BLaER1 (cell line): ENCODE results near the gene FIGNL1.

Experiments used
- H3K27ac ChIP-seq: shearing (Covaris generic); formaldehyde crosslinking; 2 replicates; pipeline ENCODE4 v1.8.1; 2022
- H3K27me3 ChIP-seq: shearing (Covaris generic); formaldehyde crosslinking; 2 replicates; pipeline ENCODE4 v1.8.1; 2022
- H3K36me3 ChIP-seq: shearing (Covaris generic); formaldehyde crosslinking; 2 replicates; pipeline ENCODE4 v1.8.1; 2022
- H3K4me1 ChIP-seq: shearing (Covaris generic); formaldehyde crosslinking; 2 replicates; pipeline ENCODE4 v1.8.1; 2022
- H3K4me2 ChIP-seq: shearing (Covaris generic); formaldehyde crosslinking; 2 replicates; pipeline ENCODE4 v1.8.1; 2022
- H3K4me3 ChIP-seq: shearing (Covaris generic); formaldehyde crosslinking; 2 replicates; pipeline ENCODE4 v1.8.1; 2022
- H3K9ac ChIP-seq: shearing (Covaris generic); formaldehyde crosslinking; 2 replicates; pipeline ENCODE4 v1.8.1; 2022
- H3K9me3 ChIP-seq: shearing (Covaris generic); formaldehyde crosslinking; 2 replicates; pipeline ENCODE4 v1.8.1; 2022
- H4K20me1 ChIP-seq: shearing (Covaris generic); formaldehyde crosslinking; 2 replicates; pipeline ENCODE4 v1.8.1; 2022
- Cebpa-rat ChIP-seq: shearing (Covaris generic); IDR thresholded peaks from 2 replicates; pipeline ENCODE4 v1.8.1; 2022

The FIGNL1 gene

DNA sequence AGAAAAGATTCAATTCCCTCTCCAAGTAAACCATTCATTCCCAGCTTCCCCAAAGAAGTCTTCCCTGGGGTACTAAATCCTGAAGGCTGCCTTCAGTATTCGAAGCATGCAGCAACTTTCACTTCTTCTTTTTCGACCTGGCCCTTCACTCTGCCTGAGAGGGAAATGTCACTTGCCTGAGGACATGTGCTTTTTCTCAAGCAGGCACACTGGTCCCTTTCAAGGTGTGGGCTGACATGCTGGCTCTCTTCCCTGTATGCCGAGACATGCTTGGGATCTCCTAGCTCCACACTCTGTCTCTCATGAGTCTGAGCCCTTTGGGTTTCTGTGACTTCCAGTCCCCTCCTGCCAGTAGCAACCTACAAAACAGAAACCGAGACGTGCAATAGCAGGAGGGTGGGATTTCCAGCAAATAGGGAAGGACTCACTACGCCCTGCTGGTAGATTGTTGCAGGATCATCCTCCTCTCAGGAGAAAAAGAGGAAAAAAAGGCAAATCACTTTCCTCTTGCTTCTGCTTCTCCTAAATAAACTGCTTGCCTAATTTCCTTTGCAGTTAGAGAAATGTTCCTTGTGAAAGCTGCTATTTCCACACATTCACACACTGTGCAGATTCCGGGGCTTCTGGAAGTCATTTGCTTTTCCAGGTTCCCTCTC is 33.5 kb downstream of the FIGNL1 start:
- Histone ChIP-seq H3K4me2 (peak overlapping the region; percentile 63), H4K20me1 (no peaks in the 10 kb centered on the region), H3K9me3 (no peaks in the 10 kb centered on the region), H3K4me3 (no peak overlapping the region), H3K27me3 (no peaks in the 10 kb centered on the region), H3K9ac (no peak overlapping the region), H3K36me3 (no peaks in the 10 kb centered on the region), H3K4me1 (peaks cover 44% of the 10 kb centered on the region), H3K27ac (no peak overlapping the region; the same call in 1 of the 2 replicates)
- no peak for TF ChIP-seq Cebpa-rat

DNA sequence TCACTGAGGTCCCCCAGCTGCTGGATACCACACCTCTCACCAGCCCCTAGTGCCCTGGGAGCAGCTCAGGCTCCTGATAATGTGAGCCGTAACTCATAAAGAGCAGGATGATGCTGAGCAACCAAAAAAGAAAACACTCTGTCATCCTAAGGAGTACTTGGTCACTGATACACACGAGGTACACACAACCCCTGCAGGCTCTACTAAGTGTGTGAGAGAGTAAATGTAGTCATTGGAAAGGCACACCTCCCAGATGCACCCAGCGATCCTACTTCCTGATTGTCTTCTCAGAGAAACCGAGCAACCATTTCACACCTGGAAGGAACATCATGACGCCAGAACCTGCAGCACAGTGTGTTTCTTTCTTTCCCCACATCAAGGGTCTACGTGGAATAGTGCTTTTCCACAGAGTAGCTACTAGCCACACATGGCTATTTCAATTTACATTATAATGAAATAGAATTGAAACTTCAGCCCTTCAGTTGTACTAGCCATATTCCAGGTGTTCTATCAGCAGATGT is 34.2 kb downstream of the FIGNL1 start:
- H3K4me2 ChIP-seq: peak overlapping the region; percentile 63

DNA sequence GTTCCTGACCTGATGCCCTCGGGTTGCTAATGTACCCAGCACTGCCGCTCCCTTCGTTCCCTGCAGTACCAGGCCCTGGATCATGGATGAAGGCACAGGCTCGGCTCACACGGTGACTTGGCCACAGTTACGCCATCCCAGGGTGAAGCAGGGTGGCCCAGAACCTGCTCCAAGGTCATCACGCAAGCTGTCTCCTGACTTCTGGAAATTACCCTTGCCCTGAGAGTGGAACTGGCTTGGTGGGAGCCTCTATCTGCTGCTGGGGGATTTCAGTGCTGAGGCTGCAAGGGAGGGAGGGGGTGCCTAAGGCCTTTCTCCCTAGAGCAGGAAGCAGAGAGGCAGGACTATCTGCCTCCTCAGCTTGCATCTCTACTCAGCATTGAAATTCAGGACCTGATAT is 36.6 kb downstream of the FIGNL1 start:
- H3K4me1 ChIP-seq: peaks cover 75% of the 10 kb centered on the region
- no peaks in the 10 kb centered on the region for H3K27me3 ChIP-seq
- H3K36me3 ChIP-seq: no peaks in the 10 kb centered on the region
- TF ChIP-seq Cebpa-rat: no peak
- no peaks in the 10 kb centered on the region for H4K20me1 ChIP-seq
- H3K9me3 ChIP-seq: no peaks in the 10 kb centered on the region
- peak overlapping the region; percentile 49; the same call in 1 of the 2 replicates for H3K27ac ChIP-seq
- H3K9ac ChIP-seq: no peak overlapping the region
- H3K4me3 ChIP-seq: no peak overlapping the region
- peak overlapping the region; percentile 62 for H3K4me2 ChIP-seq

More for the DNA sequence above, 34.2 kb downstream of the FIGNL1 start:
- H3K27ac ChIP-seq: no peak overlapping the region
- no peaks in the 10 kb centered on the region for H3K36me3 ChIP-seq
- no peaks in the 10 kb centered on the region for H4K20me1 ChIP-seq
- H3K27me3 ChIP-seq: no peaks in the 10 kb centered on the region
- no peak overlapping the region for H3K4me3 ChIP-seq
- no peak for TF ChIP-seq Cebpa-rat
- peaks cover 52% of the 10 kb centered on the region for H3K4me1 ChIP-seq
- H3K9ac ChIP-seq: no peak overlapping the region
- H3K9me3 ChIP-seq: no peaks in the 10 kb centered on the region

DNA sequence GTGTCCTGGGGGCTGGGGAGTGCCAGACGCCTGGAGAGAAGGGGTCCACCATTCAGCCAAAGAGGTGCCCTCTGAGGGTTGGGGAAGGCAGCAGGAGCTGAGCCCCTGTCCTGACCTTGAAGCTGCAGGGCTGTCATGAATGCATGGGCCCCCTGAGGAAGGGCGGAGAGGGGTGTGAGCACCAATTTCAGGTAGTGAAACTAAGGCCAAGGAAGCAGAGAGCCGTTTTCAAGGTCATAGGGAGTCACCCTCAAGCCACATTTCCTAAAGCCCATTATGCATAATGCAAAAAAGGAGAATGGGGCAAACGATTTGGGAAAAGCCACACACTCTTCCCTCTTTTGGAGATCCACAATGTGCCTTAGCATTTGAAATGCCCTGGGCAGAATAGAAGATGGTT is 37.2 kb downstream of the FIGNL1 start:
- Histone ChIP-seq H3K27me3 (no peaks in the 10 kb centered on the region), H3K4me1 (peaks cover 81% of the 10 kb centered on the region), H3K36me3 (no peaks in the 10 kb centered on the region), H4K20me1 (no peaks in the 10 kb centered on the region), H3K9ac (no peak overlapping the region), H3K4me3 (no peak overlapping the region), H3K27ac (peak overlapping the region; percentile 49; the same call in 1 of the 2 replicates), H3K4me2 (peak overlapping the region; percentile 62), H3K9me3 (no peaks in the 10 kb centered on the region)
- no peak for TF ChIP-seq Cebpa-rat

DNA sequence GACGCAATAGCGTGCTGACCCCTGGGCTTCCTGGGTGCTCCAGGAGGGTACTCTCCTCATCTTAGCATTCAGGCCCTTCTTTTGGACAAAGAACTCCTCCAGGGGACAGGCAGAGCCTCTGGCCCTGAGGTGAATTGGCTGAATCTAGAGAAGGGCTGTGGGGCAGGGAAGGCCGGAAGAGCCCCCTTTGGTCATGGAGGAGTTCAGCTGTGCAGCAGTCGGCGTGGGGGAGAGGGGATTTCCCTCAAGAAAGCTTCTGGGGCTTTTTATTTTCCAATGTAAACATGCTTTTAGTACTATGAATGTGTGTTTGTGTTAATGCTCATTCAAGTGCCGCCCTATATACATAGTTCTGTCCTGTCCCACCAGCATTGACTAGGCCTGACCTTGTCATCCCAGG is 38.8 kb downstream of the FIGNL1 start:
- Histone ChIP-seq H3K4me2 (peak overlapping the region; percentile 89), H3K4me1 (peaks cover 83% of the 10 kb centered on the region), H3K27ac (peak overlapping the region; percentile 71)

DNA sequence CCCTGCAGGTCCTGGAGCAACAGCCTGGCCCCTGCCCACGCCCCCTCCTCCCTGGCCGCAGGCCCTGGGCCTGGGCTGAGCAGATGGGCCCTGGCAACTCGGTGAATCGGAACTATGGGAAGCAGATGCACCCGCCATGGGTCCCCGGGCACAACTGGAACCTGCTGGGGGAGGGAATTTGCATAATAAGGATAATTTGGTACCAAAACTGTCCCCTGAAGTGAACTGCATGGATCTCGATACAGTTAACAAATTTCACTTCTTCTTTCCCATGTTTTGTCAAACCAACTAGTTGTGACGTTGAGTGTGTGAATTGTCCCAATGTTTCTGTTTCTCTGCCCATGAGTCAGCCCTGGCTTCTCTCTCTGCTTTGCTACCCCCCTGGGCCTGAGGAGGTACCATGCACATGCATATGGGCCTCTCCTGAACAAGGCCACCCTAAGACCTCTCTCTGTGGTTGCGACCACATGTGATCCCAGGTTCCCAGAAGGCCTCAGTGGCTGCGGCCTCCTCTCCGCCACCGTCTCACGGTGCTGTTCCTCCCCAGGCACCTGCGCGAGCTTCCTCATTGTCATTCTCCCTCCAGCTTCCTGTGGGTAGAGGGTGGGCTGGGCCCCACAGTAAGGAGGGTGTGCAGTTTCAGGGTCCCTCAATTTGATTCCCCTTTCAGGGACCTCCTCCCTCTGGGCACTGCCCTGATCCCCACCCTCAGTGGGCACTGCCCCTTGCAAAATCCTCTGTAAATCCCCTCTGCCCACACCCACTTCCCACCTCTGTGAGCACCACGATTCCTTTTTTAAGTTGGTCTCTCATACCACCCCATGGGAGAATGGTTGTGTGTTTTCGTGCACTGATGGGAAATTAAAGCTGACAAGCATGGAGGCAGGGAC is 40.0 kb downstream of the FIGNL1 start:
- Histone ChIP-seq H3K4me2 (peak overlapping the region; percentile 89), H3K27ac (peak overlapping the region; percentile 71), H3K4me3 (peak overlapping the region; percentile 20), H3K4me1 (peaks cover 84% of the 10 kb centered on the region), H4K20me1 (no peaks in the 10 kb centered on the region), H3K36me3 (no peaks in the 10 kb centered on the region), H3K9me3 (no peaks in the 10 kb centered on the region), H3K27me3 (no peaks in the 10 kb centered on the region), H3K9ac (peak overlapping the region; percentile 16)
- no peak for TF ChIP-seq Cebpa-rat

More for the DNA sequence above, 38.8 kb downstream of the FIGNL1 start:
- Histone ChIP-seq H3K27me3 (no peaks in the 10 kb centered on the region), H3K4me3 (no peak overlapping the region), H3K9me3 (no peaks in the 10 kb centered on the region), H4K20me1 (no peaks in the 10 kb centered on the region), H3K36me3 (no peaks in the 10 kb centered on the region), H3K9ac (no peak overlapping the region)
- no peak for TF ChIP-seq Cebpa-rat

DNA sequence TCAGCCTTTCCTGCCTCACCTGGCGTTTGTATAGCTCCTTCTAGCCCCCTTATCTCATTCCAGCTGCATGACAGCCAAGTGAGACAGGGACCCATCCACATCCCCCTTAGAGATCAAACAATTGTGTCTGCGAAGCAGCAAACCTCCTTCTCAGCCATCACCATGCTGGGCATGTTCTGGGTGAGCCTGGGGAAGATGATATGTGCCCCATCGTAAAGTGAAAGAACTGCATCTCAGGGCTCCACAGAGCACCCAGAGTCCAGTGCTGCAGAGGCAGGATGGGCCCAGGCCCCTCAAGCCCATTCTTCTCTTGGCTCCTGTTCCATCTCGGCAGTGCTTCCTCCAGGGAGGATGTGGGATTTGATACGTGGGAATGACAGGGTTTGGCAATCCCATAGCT is 43.2 kb downstream of the FIGNL1 start:
- Histone ChIP-seq H3K9me3 (no peaks in the 10 kb centered on the region), H3K4me3 (no peak overlapping the region), H3K36me3 (peaks cover 24% of the 10 kb centered on the region), H3K27ac (0 out of 2 replicates have a peak overlapping the region, but pooled peaks have one; percentile 11), H3K9ac (no peak overlapping the region), H3K4me1 (peaks cover 80% of the 10 kb centered on the region), H3K27me3 (no peaks in the 10 kb centered on the region), H3K4me2 (peak overlapping the region; percentile 19; the same call in 1 of the 2 replicates), H4K20me1 (peaks cover 27% of the 10 kb centered on the region)
- TF ChIP-seq Cebpa-rat: no peak

DNA sequence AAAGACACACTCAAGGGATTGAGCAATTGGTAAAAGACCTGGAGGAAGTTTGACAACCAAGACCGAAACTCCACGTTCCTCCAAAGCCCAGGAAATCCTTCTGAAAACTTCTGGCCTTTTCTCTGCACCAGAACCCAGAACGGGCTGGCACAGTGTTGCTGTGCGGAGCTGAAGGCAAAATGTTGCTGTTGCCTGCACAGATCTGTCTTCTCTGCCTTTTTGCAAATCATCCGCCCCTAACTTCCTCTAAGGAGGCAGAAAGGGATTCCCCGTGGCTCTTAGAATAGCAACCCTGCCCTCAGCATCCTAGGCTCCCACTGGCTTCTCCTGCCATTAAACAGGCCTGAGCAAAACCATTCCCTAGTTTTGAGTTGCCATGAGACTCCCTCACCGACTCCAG is 44.9 kb downstream of the FIGNL1 start:
- peaks cover 41% of the 10 kb centered on the region for H3K36me3 ChIP-seq

DNA sequence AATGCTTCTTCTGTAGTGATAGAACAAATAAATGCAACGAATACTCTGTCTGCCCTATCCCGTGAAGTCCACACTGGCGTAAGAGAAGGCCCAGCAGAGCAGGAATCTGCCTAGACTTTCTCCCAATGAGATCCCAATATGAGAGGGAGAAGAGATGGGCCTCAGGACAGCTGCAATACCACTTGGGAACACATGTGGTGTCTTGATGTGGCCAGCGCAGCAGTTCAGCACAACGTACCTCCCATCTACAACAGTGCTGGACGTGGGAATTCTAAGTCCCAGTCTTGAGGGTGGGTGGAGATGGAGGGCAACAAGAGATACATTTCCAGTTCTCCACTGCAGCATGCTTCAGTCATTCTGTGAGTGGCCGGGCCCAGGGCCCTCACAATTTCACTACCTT is 45.8 kb downstream of the FIGNL1 start:
- Histone ChIP-seq H3K4me3 (no peak overlapping the region), H3K27me3 (no peaks in the 10 kb centered on the region), H3K4me2 (no peak overlapping the region), H4K20me1 (peaks cover 47% of the 10 kb centered on the region), H3K27ac (no peak overlapping the region), H3K36me3 (peaks cover 49% of the 10 kb centered on the region), H3K4me1 (peaks cover 54% of the 10 kb centered on the region), H3K9ac (no peak overlapping the region), H3K9me3 (no peaks in the 10 kb centered on the region)
- no peak for TF ChIP-seq Cebpa-rat

More for the DNA sequence above, 44.9 kb downstream of the FIGNL1 start:
- Histone ChIP-seq H3K4me2 (peak overlapping the region; percentile 38; the same call in 1 of the 2 replicates), H3K4me3 (no peak overlapping the region), H3K27ac (peak overlapping the region; percentile 43), H3K27me3 (no peaks in the 10 kb centered on the region), H3K9ac (no peak overlapping the region), H4K20me1 (peaks cover 42% of the 10 kb centered on the region), H3K4me1 (peaks cover 63% of the 10 kb centered on the region), H3K9me3 (no peaks in the 10 kb centered on the region)
- no peak for TF ChIP-seq Cebpa-rat
